Stimulated activated CD4-positive, alpha-beta T cell treated with anti-CD3 and anti-CD28 coated beads, Interleukin-1b, Interleukin-23, amount 100 ng/mL, for 24 hours (primary cell): Measurements from ENCODE around the gene CALD1.
"Not testable (repeated sequence)": the region's sequence is repeated elsewhere in the genome, so short reads cannot be mapped to it uniquely, and the experiment has no call there.

ENCODE experiments used
- DNase-seq, 4 experiments: peaks; one replicate each; pipeline ENCODE4 v3.0.0-alpha.2; 2020; ENCODE audit warnings: low read depth in 4 of 4, low spot score in 1 of 4

Gene CALD1

GRCh38 chr7:134942690-134943466 lies 163.4 kb downstream of the CALD1 start:
- no peak for DNase-seq

GRCh38 chr7:134943785-134944400 lies 164.5 kb downstream of the CALD1 start:
- DNase-seq, result no peak

GRCh38 chr7:134945691-134946090 lies 166.3 kb downstream of the CALD1 start:
- no peak for DNase-seq

- no peak for DNase-seq
Measured at GRCh38 chr7:134946260-134946659, 166.8 kb downstream of the CALD1 start.

- DNase-seq, result no peak
Measured at GRCh38 chr7:134947329-134947728, 167.9 kb downstream of the CALD1 start.

GRCh38 chr7:134947831-134948230 lies 168.4 kb downstream of the CALD1 start:
- DNase-seq, result no peak

GRCh38 chr7:134948246-134948645 lies 168.8 kb downstream of the CALD1 start:
- DNase-seq, result no peak

- DNase-seq, result no peak
Measured at GRCh38 chr7:134948736-134949135, 169.3 kb downstream of the CALD1 start.

GRCh38 chr7:134949171-134949570 lies 169.7 kb downstream of the CALD1 start:
- DNase-seq, result no peak

GRCh38 chr7:134954197-134955082 lies 175.0 kb downstream of the CALD1 start:
- no peak for DNase-seq

- DNase-seq, result no peak
Measured at GRCh38 chr7:134957005-134957404, 177.6 kb downstream of the CALD1 start.

GRCh38 chr7:134959810-134960209 lies 180.4 kb downstream of the CALD1 start:
- DNase-seq, result no peak

GRCh38 chr7:134962270-134962780 lies 182.9 kb downstream of the CALD1 start:
- DNase-seq, result no peak

GRCh38 chr7:134963036-134963435 lies 183.6 kb downstream of the CALD1 start:
- DNase-seq, result no peak

GRCh38 chr7:134966691-134967090 lies 187.3 kb downstream of the CALD1 start:
- DNase-seq, result no peak

GRCh38 chr7:134968110-134968509 lies 188.7 kb downstream of the CALD1 start:
- DNase-seq, result no peak

GRCh38 chr7:134981645-134982044 lies 202.2 kb downstream of the CALD1 start:
- not testable (repeated sequence) for DNase-seq

- DNase-seq, result no peak
Measured at GRCh38 chr7:134985894-134986362, 206.5 kb downstream of the CALD1 start.

- peak; percentile 73 to 90 (median 77) for DNase-seq
Measured at GRCh38 chr7:134986363-134987251, 207.2 kb downstream of the CALD1 start, which contains the start of gene AGBL3. AGBL3 (plus strand) TSS chr7:134986508; CDS start chr7:134987934, 1,426 bp downstream.

- DNase-seq, result no peak
Measured at GRCh38 chr7:134988161-134988560, 208.7 kb downstream of the CALD1 start.
